Gastroesophageal sphincter (tissue), 3 donors: ENCODE results near the gene UGT1A4.

ENCODE experiments used
- CTCF ChIP-seq, 4 experiments: fragments of 200-600 bp in 2 of 4; fragments of 450-650 bp in 2 of 4; sonication (generic) in 1 of 4; IDR thresholded peaks; one replicate each; pipeline ENCODE4 v1.5.1; 2017 to 2019; ENCODE audit warnings: antibody characterized with exemption in 4 of 4, mild to moderate bottlenecking in 2 of 4, moderate library complexity in 2 of 4
- EP300 ChIP-seq: sonication (generic); formaldehyde crosslinking; IDR thresholded peaks from one replicate; pipeline ENCODE4 v1.6.1; 2017; ENCODE audit warnings: antibody characterized with exemption, mild to moderate bottlenecking
- POLR2AphosphoS5 ChIP-seq: sonication (generic); formaldehyde crosslinking; IDR thresholded peaks from one replicate; pipeline ENCODE4 v1.6.1; 2017; ENCODE audit warnings: antibody characterized with exemption

- TF ChIP-seq POLR2AphosphoS5 (no peak), CTCF (IDR thresholded peaks at IDR 0.05) (no peak), EP300 (no peak)
Measured at GRCh38 chr2:233705911-233706506, 12.5 kb upstream of the UGT1A4 start.
